Measurements from ENCODE around the gene FGF14. TPM values are rescaled to one million over a fixed set of nuclear protein-coding genes. Genes with fewer than 3 reads are reported as not detected.

Gene FGF14
- total RNA-seq, 3 donors from 2014 or later (not counting 1 experiment from before 2014, with no cell fraction given) = not detected

- no peaks in the 10 kb centered on the region for H3K36me3 Mint-ChIP-seq
- H3K27ac Mint-ChIP-seq = no peak overlapping the region
- DNase-seq = no peak
- ATAC-seq = no peak
- Histone ChIP-seq H3K4me1 (ENCODE audit: control insufficient read depth, insufficient read depth, low read length) (no peaks in the 10 kb centered on the region), H3K27me3 (ENCODE audit: control insufficient read depth, insufficient read depth, low read length) (no peaks in the 10 kb centered on the region), H3K9me3 (ENCODE audit: control insufficient read depth, insufficient read depth, low read length) (no peaks in the 10 kb centered on the region), H3K4me3 (ENCODE audit: low read length) (no peak overlapping the region), H3K27ac (ENCODE audit: low read length) (no peak overlapping the region), H3K36me3 (ENCODE audit: control insufficient read depth, insufficient read depth, low read length) (no peaks in the 10 kb centered on the region)
- H3K4me1 Mint-ChIP-seq = no peaks in the 10 kb centered on the region
- no peaks in the 10 kb centered on the region for H3K27me3 Mint-ChIP-seq (ENCODE audit: low read depth in 2 of 2)
- TF ChIP-seq CTCF (IDR thresholded peaks at IDR 0.05) = no peak
- no peak overlapping the region for H3K4me3 Mint-ChIP-seq
- intact Hi-C loops (cut with micrococcal nuclease) = no loop called here
- H3K9me3 Mint-ChIP-seq = peaks cover 3% of the 10 kb centered on the region in 2 donors
Observed at GRCh38 chr13:101898676-101899075, 503.2 kb downstream of the FGF14 start.

- WGBS (ENCODE audit: insufficient coverage) = no CpG with 5 or more reads among the region's 2 CpGs
- ATAC-seq (no peak), DNase-seq (no peak)
- Histone ChIP-seq H3K4me3 (ENCODE audit: low read length) (no peak overlapping the region), H3K27me3 (ENCODE audit: control insufficient read depth, insufficient read depth, low read length) (no peaks in the 10 kb centered on the region), H3K27ac (ENCODE audit: low read length) (no peak overlapping the region), H3K36me3 (ENCODE audit: control insufficient read depth, insufficient read depth, low read length) (no peaks in the 10 kb centered on the region), H3K9me3 (ENCODE audit: control insufficient read depth, insufficient read depth, low read length) (no peaks in the 10 kb centered on the region), H3K4me1 (ENCODE audit: control insufficient read depth, insufficient read depth, low read length) (no peaks in the 10 kb centered on the region)
- no peak for TF ChIP-seq CTCF (IDR thresholded peaks at IDR 0.05)
- no peaks in the 10 kb centered on the region for H3K27me3 Mint-ChIP-seq (ENCODE audit: low read depth in 2 of 2)
- no peaks in the 10 kb centered on the region for H3K4me1 Mint-ChIP-seq
- no peak overlapping the region for H3K4me3 Mint-ChIP-seq
- peaks cover 0 to 5% of the 10 kb centered on the region in 2 donors for H3K9me3 Mint-ChIP-seq
- no peak overlapping the region for H3K27ac Mint-ChIP-seq
- intact Hi-C loops (cut with micrococcal nuclease) = no loop called here
- H3K36me3 Mint-ChIP-seq = no peaks in the 10 kb centered on the region
Observed at GRCh38 chr13:101896541-101896940, 505.3 kb downstream of the FGF14 start.

- intact Hi-C loops (cut with micrococcal nuclease) = no loop called here
- no peaks in the 10 kb centered on the region for H3K4me1 Mint-ChIP-seq
- ATAC-seq (no peak), DNase-seq (no peak)
- H3K27ac ChIP-seq (ENCODE audit: low read length) = no peak overlapping the region
- peaks cover 3 to 5% of the 10 kb centered on the region in 2 donors for H3K9me3 Mint-ChIP-seq
- H3K4me1 ChIP-seq (ENCODE audit: control insufficient read depth, insufficient read depth, low read length) = no peaks in the 10 kb centered on the region
- no peak overlapping the region for H3K27ac Mint-ChIP-seq
- H3K27me3 Mint-ChIP-seq (ENCODE audit: low read depth in 2 of 2) = no peaks in the 10 kb centered on the region
- H3K9me3 ChIP-seq (ENCODE audit: control insufficient read depth, insufficient read depth, low read length) = no peaks in the 10 kb centered on the region
- no peaks in the 10 kb centered on the region for H3K36me3 Mint-ChIP-seq
- WGBS (ENCODE audit: insufficient coverage) = 14% methylated on average over 1 of the region's 1 CpG
- no peak overlapping the region for H3K4me3 ChIP-seq (ENCODE audit: low read length)
- H3K27me3 ChIP-seq (ENCODE audit: control insufficient read depth, insufficient read depth, low read length) = no peaks in the 10 kb centered on the region
- no peaks in the 10 kb centered on the region for H3K36me3 ChIP-seq (ENCODE audit: control insufficient read depth, insufficient read depth, low read length)
- H3K4me3 Mint-ChIP-seq = no peak overlapping the region
- TF ChIP-seq CTCF (IDR thresholded peaks at IDR 0.05) = no peak
Observed at GRCh38 chr13:101893021-101893420, 508.8 kb downstream of the FGF14 start.

GRCh38 chr13:101892296-101892695 lies 509.6 kb downstream of the FGF14 start:
- Histone ChIP-seq H3K4me3 (ENCODE audit: low read length) (no peak overlapping the region), H3K27me3 (ENCODE audit: control insufficient read depth, insufficient read depth, low read length) (no peaks in the 10 kb centered on the region), H3K27ac (ENCODE audit: low read length) (no peak overlapping the region), H3K9me3 (ENCODE audit: control insufficient read depth, insufficient read depth, low read length) (no peaks in the 10 kb centered on the region), H3K36me3 (ENCODE audit: control insufficient read depth, insufficient read depth, low read length) (no peaks in the 10 kb centered on the region), H3K4me1 (ENCODE audit: control insufficient read depth, insufficient read depth, low read length) (no peaks in the 10 kb centered on the region)
- no peaks in the 10 kb centered on the region for H3K4me1 Mint-ChIP-seq
- H3K27ac Mint-ChIP-seq = no peak overlapping the region
- no peaks in the 10 kb centered on the region for H3K36me3 Mint-ChIP-seq
- H3K9me3 Mint-ChIP-seq = peaks cover 3 to 7% of the 10 kb centered on the region in 2 donors
- no peak for ATAC-seq
- no peak overlapping the region for H3K4me3 Mint-ChIP-seq
- DNase-seq = no peak
- intact Hi-C loops (cut with micrococcal nuclease) = no loop called here
- H3K27me3 Mint-ChIP-seq (ENCODE audit: low read depth in 2 of 2) = no peaks in the 10 kb centered on the region
- no CpG with 5 or more reads among the region's 1 CpG for WGBS (ENCODE audit: insufficient coverage)
- TF ChIP-seq CTCF (IDR thresholded peaks at IDR 0.05) = no peak

Measured in natural killer cell (primary cell).